DOHH2 (cell line): ENCODE measurements around the gene NUMBL.

Experiments
- H3F3A ChIP-seq: fragments of 200-600 bp; sonication (generic), shearing (Covaris generic); 2 replicates; pipeline ENCODE4 v1.6.0; 2016; ENCODE audit warnings: antibody characterized with exemption, mild to moderate bottlenecking; ENCODE audit not compliant: control insufficient read depth, insufficient read depth
- H3K27ac ChIP-seq: fragments of 200-600 bp; sonication (generic); 2 replicates; pipeline ENCODE4 v1.5.1; 2014; ENCODE audit warnings: low read depth, mild to moderate bottlenecking, low read length, moderate library complexity
- H3K27me3 ChIP-seq: fragments of 200-600 bp; sonication (generic); 2 replicates; pipeline ENCODE4 v1.6.1; 2014; ENCODE audit warnings: mild to moderate bottlenecking, low read length, mixed read lengths; ENCODE audit not compliant: control insufficient read depth
- H3K36me3 ChIP-seq: fragments of 200-600 bp; sonication (generic); 2 replicates; pipeline ENCODE4 v1.6.1; 2014; ENCODE audit warnings: mild to moderate bottlenecking, low read length, moderate library complexity, mixed read lengths; ENCODE audit not compliant: control insufficient read depth
- H3K4me1 ChIP-seq: fragments of 200-600 bp; sonication (generic); 2 replicates; pipeline ENCODE4 v1.6.1; 2014; ENCODE audit warnings: mild to moderate bottlenecking, low read length, mixed read lengths; ENCODE audit not compliant: control insufficient read depth
- H3K4me2 ChIP-seq: fragments of 200-600 bp; sonication (generic); 2 replicates; pipeline ENCODE4 v1.6.0; 2014; ENCODE audit warnings: mild to moderate bottlenecking, low read length, moderate library complexity
- H3K4me3 ChIP-seq: fragments of 200-600 bp; sonication (generic); 2 replicates; pipeline ENCODE4 v1.5.1; 2014; ENCODE audit warnings: mild to moderate bottlenecking, low read length, mixed read lengths
- H3K79me2 ChIP-seq: fragments of 200-600 bp; sonication (generic); 2 replicates; pipeline ENCODE4 v1.6.1; 2014; ENCODE audit warnings: mild to moderate bottlenecking, low read length, mixed read lengths; ENCODE audit not compliant: control insufficient read depth
- H3K9me2 ChIP-seq: fragments of 200-600 bp; sonication (generic); replicated peaks from 2 replicates; pipeline ENCODE4 v1.6.1; 2014; ENCODE audit warnings: mild to moderate bottlenecking, low read length, mixed read lengths; ENCODE audit not compliant: control insufficient read depth
- H3K9me3 ChIP-seq: fragments of 200-600 bp; sonication (generic); 2 replicates; pipeline ENCODE4 v1.6.1; 2014; ENCODE audit warnings: antibody characterized with exemption, low read length, mixed read lengths; ENCODE audit not compliant: control insufficient read depth, insufficient read depth
- H4K20me1 ChIP-seq: fragments of 200-600 bp; sonication (generic); 2 replicates; pipeline ENCODE4 v1.6.0; 2014; ENCODE audit warnings: low read depth, mild to moderate bottlenecking, antibody characterized with exemption, low read length, moderate library complexity; ENCODE audit not compliant: control insufficient read depth, insufficient read depth
- CTCF ChIP-seq: fragments of 200-600 bp; sonication (generic); IDR thresholded peaks from one replicate; pipeline ENCODE4 v1.5.1; 2014; ENCODE audit warnings: antibody characterized with exemption, mild to moderate bottlenecking, low read depth, low read length; ENCODE audit not compliant: poor library complexity, severe bottlenecking
- EZH2phosphoT487 ChIP-seq: fragments of 200-600 bp; sonication (generic); IDR thresholded peaks from 2 replicates; pipeline ENCODE4 v1.6.1; 2017; ENCODE audit warnings: borderline replicate concordance, mild to moderate bottlenecking, antibody characterized with exemption, low read length, moderate library complexity, mixed read lengths

The NUMBL gene

GRCh38 chr19:40623403-40624251, 66.8 kb downstream of the NUMBL start:
- H3K4me2 ChIP-seq = no peak overlapping the region
- H3K4me3 ChIP-seq = no peak overlapping the region
- no peaks in the 10 kb centered on the region for H3K79me2 ChIP-seq
- peaks cover 3% of the 10 kb centered on the region; the same call in 1 of the 2 replicates for H3F3A ChIP-seq
- no peaks in the 10 kb centered on the region for H3K4me1 ChIP-seq
- H3K9me3 ChIP-seq = no peaks in the 10 kb centered on the region
- no peaks in the 10 kb centered on the region for H3K27me3 ChIP-seq
- H3K9me2 ChIP-seq = no peaks in the 10 kb centered on the region
- H3K27ac ChIP-seq = no peak overlapping the region
- no peaks in the 10 kb centered on the region for H3K36me3 ChIP-seq
- TF ChIP-seq CTCF (no peak), EZH2phosphoT487 (no peak)
- H4K20me1 ChIP-seq = no peaks in the 10 kb centered on the region

- Histone ChIP-seq H4K20me1 (no peaks in the 10 kb centered on the region), H3K27ac (no peak overlapping the region), H3F3A (peaks cover 3% of the 10 kb centered on the region; the same call in 1 of the 2 replicates), H3K9me2 (no peaks in the 10 kb centered on the region), H3K27me3 (no peaks in the 10 kb centered on the region), H3K4me1 (no peaks in the 10 kb centered on the region), H3K4me2 (no peak overlapping the region), H3K9me3 (no peaks in the 10 kb centered on the region), H3K4me3 (no peak overlapping the region), H3K79me2 (no peaks in the 10 kb centered on the region), H3K36me3 (no peaks in the 10 kb centered on the region)
- no peak for TF ChIP-seq EZH2phosphoT487
- TF ChIP-seq CTCF = no peak
These were observed 67.7 kb downstream of the NUMBL start for GRCh38 chr19:40622773-40623075.

- no peaks in the 10 kb centered on the region for H4K20me1 ChIP-seq
- H3F3A ChIP-seq = peaks cover 3% of the 10 kb centered on the region; the same call in 1 of the 2 replicates
- no peak overlapping the region for H3K4me3 ChIP-seq
- H3K79me2 ChIP-seq = no peaks in the 10 kb centered on the region
- H3K36me3 ChIP-seq = no peaks in the 10 kb centered on the region
- no peaks in the 10 kb centered on the region for H3K9me3 ChIP-seq
- H3K4me1 ChIP-seq = no peaks in the 10 kb centered on the region
- H3K4me2 ChIP-seq = no peak overlapping the region
- no peak overlapping the region for H3K27ac ChIP-seq
- H3K27me3 ChIP-seq = no peaks in the 10 kb centered on the region
- H3K9me2 ChIP-seq = no peaks in the 10 kb centered on the region
- TF ChIP-seq EZH2phosphoT487 (no peak), CTCF (no peak)
These were observed 68.3 kb downstream of the NUMBL start for GRCh38 chr19:40621966-40622772.
